OCI-LY3 (cell line): ENCODE results near the gene BRMS1.

Experiments
- H2AFZ ChIP-seq: fragments of 200-600, 300-600 bp; shearing (Covaris generic); 2 replicates; pipeline ENCODE4 v1.6.0; 2014; ENCODE audit warnings: antibody characterized with exemption, low read depth, low read length
- H3K27ac ChIP-seq: fragments of 200-600, 300-600 bp; sonication (generic); 2 replicates; pipeline ENCODE4 v1.5.1; 2014; ENCODE audit warnings: mild to moderate bottlenecking, low read length, moderate library complexity, mixed read lengths
- H3K27me3 ChIP-seq: fragments of 200-600, 300-600 bp; sonication (generic); 2 replicates; pipeline ENCODE4 v1.6.1; 2014; ENCODE audit warnings: low read depth, low read length, mixed read lengths
- H3K36me3 ChIP-seq: fragments of 200-600, 300-600 bp; sonication (generic); replicated peaks from 2 replicates; pipeline ENCODE3; 2014; ENCODE audit warnings: low read depth, low read length, mixed read lengths
- H3K4me1 ChIP-seq: fragments of 300-600, 200-600 bp; sonication (generic); 2 replicates; pipeline ENCODE4 v1.6.1; 2014; ENCODE audit warnings: low read length, mixed read lengths
- H3K4me2 ChIP-seq: fragments of 200-600, 300-600 bp; sonication (generic); 2 replicates; pipeline ENCODE4 v1.6.1; 2014; ENCODE audit warnings: low read length, mixed read lengths
- H3K4me3 ChIP-seq: fragments of 300-600, 200-600 bp; sonication (generic); 2 replicates; pipeline ENCODE4 v1.5.1; 2014; ENCODE audit warnings: antibody characterized with exemption, mild to moderate bottlenecking, low read length, moderate library complexity
- H3K79me2 ChIP-seq: fragments of 300-600, 200-600 bp; shearing (Covaris generic); 2 replicates; pipeline ENCODE4 v1.6.1; 2014; ENCODE audit warnings: mild to moderate bottlenecking, low read length, mixed read lengths
- H3K9ac ChIP-seq: fragments of 300-600, 200-600 bp; shearing (Covaris generic); 2 replicates; pipeline ENCODE4 v1.6.0; 2014; ENCODE audit warnings: mild to moderate bottlenecking, low read length, moderate library complexity
- H3K9me3 ChIP-seq: fragments of 200-600, 300-600 bp; shearing (Covaris generic); 2 replicates; pipeline ENCODE4 v1.6.1; 2014; ENCODE audit warnings: low read length, mixed read lengths; ENCODE audit not compliant: insufficient read depth
- H4K20me1 ChIP-seq: fragments of 200-600, 300-600 bp; sonication (generic); 2 replicates; pipeline ENCODE4 v1.6.1; 2016; ENCODE audit warnings: low read length, mixed read lengths; ENCODE audit not compliant: insufficient read depth
- CTCF ChIP-seq: fragments of 200-600, 300-600 bp; sonication (generic); IDR thresholded peaks from 2 replicates; pipeline ENCODE4 v1.5.1; 2014; ENCODE audit warnings: antibody characterized with exemption, low read length, low read depth
- EZH2phosphoT487 ChIP-seq: fragments of 200-600 bp; shearing (Covaris generic); IDR thresholded peaks from 2 replicates; pipeline ENCODE4 v1.6.1; 2018; ENCODE audit warnings: antibody characterized with exemption, mixed run types, low read depth

The BRMS1 gene

GRCh38 chr11:66331542-66332370 lies 13.1 kb downstream of the BRMS1 start:
- no peak overlapping the region for H3K9ac ChIP-seq
- H3K27ac ChIP-seq: no peak overlapping the region
- no peaks in the 10 kb centered on the region for H3K27me3 ChIP-seq
- H2AFZ ChIP-seq: no peak overlapping the region
- H3K4me3 ChIP-seq: no peak overlapping the region
- no peak overlapping the region for H3K4me2 ChIP-seq
- H3K79me2 ChIP-seq: no peaks in the 10 kb centered on the region
- TF ChIP-seq CTCF (no peak), EZH2phosphoT487 (no peak)
- H3K36me3 ChIP-seq: no peaks in the 10 kb centered on the region
- peaks cover 11% of the 10 kb centered on the region for H3K4me1 ChIP-seq
- H3K9me3 ChIP-seq: no peaks in the 10 kb centered on the region
- no peaks in the 10 kb centered on the region for H4K20me1 ChIP-seq

- Histone ChIP-seq H3K27ac (no peak overlapping the region), H3K9ac (no peak overlapping the region), H3K79me2 (no peaks in the 10 kb centered on the region), H3K36me3 (no peaks in the 10 kb centered on the region), H3K9me3 (no peaks in the 10 kb centered on the region), H4K20me1 (no peaks in the 10 kb centered on the region), H3K4me3 (no peak overlapping the region), H3K4me1 (peaks cover 11% of the 10 kb centered on the region), H3K27me3 (no peaks in the 10 kb centered on the region), H2AFZ (no peak overlapping the region), H3K4me2 (no peak overlapping the region)
- TF ChIP-seq EZH2phosphoT487 (no peak), CTCF (no peak)
Measured at GRCh38 chr11:66330931-66331330, 14.0 kb downstream of the BRMS1 start.

- Histone ChIP-seq H3K9ac (no peak overlapping the region), H3K4me2 (no peak overlapping the region), H3K27ac (no peak overlapping the region)
Measured at GRCh38 chr11:66329165-66329673, 15.7 kb downstream of the BRMS1 start.

More at GRCh38 chr11:66329165-66329673, 15.7 kb downstream of the BRMS1 start:
- Histone ChIP-seq H3K4me1 (peaks cover 15% of the 10 kb centered on the region), H3K4me3 (no peak overlapping the region), H2AFZ (no peak overlapping the region), H3K27me3 (no peaks in the 10 kb centered on the region), H3K9me3 (no peaks in the 10 kb centered on the region), H3K79me2 (no peaks in the 10 kb centered on the region), H4K20me1 (no peaks in the 10 kb centered on the region), H3K36me3 (no peaks in the 10 kb centered on the region)
- no peak for TF ChIP-seq EZH2phosphoT487
- no peak for TF ChIP-seq CTCF
